CD14-positive monocyte (primary cell): ENCODE results near the gene SUCLG2. TPM values are rescaled to one million over a fixed set of nuclear protein-coding genes. Genes with fewer than 3 reads are reported as not detected.

ENCODE experiments used
- DNase-seq, 3 donors: peaks; one replicate each; pipeline ENCODE4 v3.0.0-alpha.2; 2011 to 2022
- H2AFZ ChIP-seq: 2 replicates; pipeline ENCODE4 v1.6.0; 2012; ENCODE audit warnings: mild to moderate bottlenecking, low read depth, low read length, inconsistent platforms; ENCODE audit not compliant: insufficient read depth, poor library complexity, severe bottlenecking
- H3K27ac ChIP-seq, 2 donors: 1 replicate in 1 of 2; 2 replicates in 1 of 2; pipeline ENCODE4 v1.5.1; 2012 to 2013; ENCODE audit warnings: low read length in 2 of 2, control low read depth in 1 of 2, inconsistent platforms in 1 of 2, low read depth in 1 of 2, mild to moderate bottlenecking in 1 of 2
- H3K27me3 ChIP-seq, 2 donors: one replicate each; pipeline versions ENCODE4 v1.6.0 to v1.6.1; 2011 to 2013; ENCODE audit warnings: low read length in 2 of 2; ENCODE audit not compliant: control insufficient read depth in 2 of 2, insufficient read depth in 2 of 2
- H3K36me3 ChIP-seq, 2 donors: replicated peaks in 1 of 2; 1 replicate in 1 of 2; 2 replicates in 1 of 2; pipeline versions ENCODE4 v1.5.1 to v1.6.1; 2012 to 2013; ENCODE audit warnings: low read length in 2 of 2, control low read depth in 1 of 2, inconsistent platforms in 1 of 2, mild to moderate bottlenecking in 1 of 2; ENCODE audit not compliant: insufficient read depth in 2 of 2, control insufficient read depth in 1 of 2
- H3K4me1 ChIP-seq, 2 donors: 1 replicate in 1 of 2; 2 replicates in 1 of 2; pipeline versions ENCODE4 v1.5.1 to v1.6.1; 2012 to 2013; ENCODE audit warnings: low read length in 2 of 2, control low read depth in 1 of 2, inconsistent platforms in 1 of 2, mild to moderate bottlenecking in 1 of 2, moderate library complexity in 1 of 2; ENCODE audit not compliant: insufficient read depth in 2 of 2, control insufficient read depth in 1 of 2
- H3K4me2 ChIP-seq: replicated peaks from 2 replicates; pipeline ENCODE3; 2012; ENCODE audit warnings: low read length, moderate library complexity, mild to moderate bottlenecking; ENCODE audit not compliant: poor library complexity, severe bottlenecking; ENCODE audit errors: extremely low read depth
- H3K4me3 ChIP-seq, 3 experiments: fragments of 200-600 bp in 1 of 3; sonication (generic) in 1 of 3; replicated peaks in 1 of 3; 1 replicate in 2 of 3; 2 replicates in 1 of 3; pipeline ENCODE4 v1.5.1; 2011 to 2013; ENCODE audit warnings: low read length in 3 of 3, mild to moderate bottlenecking in 3 of 3, control low read depth in 2 of 3, low read depth in 2 of 3, inconsistent platforms in 1 of 3, moderate library complexity in 1 of 3
- H3K79me2 ChIP-seq: 2 replicates; pipeline ENCODE4 v1.6.0; 2012; ENCODE audit warnings: mild to moderate bottlenecking, control low read depth, inconsistent platforms, low read length, moderate library complexity; ENCODE audit not compliant: insufficient read depth
- H3K9ac ChIP-seq: 2 replicates; pipeline ENCODE4 v1.6.0; 2017; ENCODE audit warnings: low read length, mild to moderate bottlenecking; ENCODE audit not compliant: insufficient read depth, poor library complexity, severe bottlenecking
- H3K9me3 ChIP-seq, 2 donors: replicated peaks in 1 of 2; 1 replicate in 1 of 2; 2 replicates in 1 of 2; pipeline versions ENCODE4 v1.5.1 to v1.6.1; 2012 to 2013; ENCODE audit warnings: low read length in 2 of 2, control low read depth in 1 of 2; ENCODE audit not compliant: control insufficient read depth in 1 of 2, insufficient read depth in 1 of 2
- H4K20me1 ChIP-seq: 2 replicates; pipeline ENCODE4 v1.6.0; 2012; ENCODE audit warnings: mild to moderate bottlenecking, low read length, control low read depth, moderate library complexity; ENCODE audit not compliant: insufficient read depth
- H3K27ac Mint-ChIP-seq, 7 donors: one replicate each; pipeline ENCODE4 v1.8.0; 2020; ENCODE audit warnings: mild to moderate bottlenecking in 7 of 7, mixed read lengths in 7 of 7, moderate library complexity in 6 of 7, inconsistent platforms in 2 of 7
- H3K27me3 Mint-ChIP-seq, 3 donors: one replicate each; pipeline ENCODE4 v1.8.0; 2021 to 2022; ENCODE audit warnings: low read depth in 3 of 3, mild to moderate bottlenecking in 3 of 3, mixed read lengths in 3 of 3, moderate library complexity in 3 of 3, inconsistent platforms in 1 of 3
- H3K36me3 Mint-ChIP-seq, 2 donors: one replicate each; pipeline ENCODE4 v1.8.0; 2020; ENCODE audit warnings: mixed read lengths in 2 of 2, inconsistent platforms in 1 of 2, mild to moderate bottlenecking in 1 of 2
- H3K4me1 Mint-ChIP-seq: one replicate; pipeline ENCODE4 v1.8.0; 2020; ENCODE audit warnings: mild to moderate bottlenecking, mixed read lengths
- H3K4me3 Mint-ChIP-seq, 2 donors: one replicate each; pipeline ENCODE4 v1.8.0; 2020; ENCODE audit warnings: mild to moderate bottlenecking in 2 of 2, mixed read lengths in 2 of 2, moderate library complexity in 1 of 2
- H3K9me3 Mint-ChIP-seq, 7 donors: one replicate each; pipeline ENCODE4 v1.8.0; 2020 to 2022; ENCODE audit warnings: mixed read lengths in 7 of 7, mild to moderate bottlenecking in 6 of 7, moderate library complexity in 6 of 7, inconsistent platforms in 2 of 7
- CTCF ChIP-seq: fragments of 200-600 bp; IDR thresholded peaks from one replicate; pipeline ENCODE4 v1.8.0; 2022; ENCODE audit warnings: antibody characterized with exemption, mild to moderate bottlenecking
- whole genome bisulfite sequencing: methylation state at CpG from one replicate; pipeline ENCODE4 v1.1.5; 2013; ENCODE audit warnings: missing lambda C conversion rate; ENCODE audit not compliant: insufficient coverage; 5-methylcytosine and 5-hydroxymethylcytosine counted together
- intact Hi-C, 2 donors: fragments of 100-400 bp; cut with micrococcal nuclease; formaldehyde crosslinking; loops; one replicate each; pipeline versions ENCODE4 v1.15.0 to v1.15.1; 2023
- polyA plus RNA-seq, 3 donors: library from polyadenylated mRNA; depleted of rRNA in 1 of 3; unstranded in 2 of 3; stranded (reverse) in 1 of 3; fragments of 300-500 nt in 2 of 3; fragments of >200 nt in 1 of 3; fragmentation: Illumina TruSeq in 2 of 3; gene quantifications; 1 replicate in 2 of 3; 2 replicates in 1 of 3; pipeline ENCODE4 v1.2.3, GENCODE V29; 2012 to 2021

Gene SUCLG2
- polyA plus RNA-seq, 3 donors, result 10.8 to 37.5 (median 32.9) TPM

GRCh38 chr3:67497746-67498145, 156.7 kb downstream of the SUCLG2 start:
- no peak for TF ChIP-seq CTCF
- Histone ChIP-seq H3K4me1 (no peaks in the 10 kb centered on the region), H3K27ac (no peak overlapping the region), H3K27me3 (no peaks in the 10 kb centered on the region), H4K20me1 (no peaks in the 10 kb centered on the region), H3K4me2 (no peak overlapping the region), H2AFZ (no peak overlapping the region), H3K9ac (no peak overlapping the region), H3K9me3 (no peaks in the 10 kb centered on the region), H3K79me2 (no peaks in the 10 kb centered on the region), H3K36me3 (peaks cover 14 to 34% of the 10 kb centered on the region in 2 donors), H3K4me3 (no peak overlapping the region)
- H3K9me3 Mint-ChIP-seq, result peaks cover 0 to 2% (median 0%) of the 10 kb centered on the region in 7 donors
- no peak overlapping the region for H3K27ac Mint-ChIP-seq
- DNase-seq, result no peak
- intact Hi-C loops, result no loop called here
- H3K36me3 Mint-ChIP-seq, result peaks cover 39 to 44% of the 10 kb centered on the region in 2 donors
- H3K4me1 Mint-ChIP-seq, result no peaks in the 10 kb centered on the region
- no peaks in the 10 kb centered on the region for H3K27me3 Mint-ChIP-seq
- H3K4me3 Mint-ChIP-seq, result no peak overlapping the region

- intact Hi-C loops, result no loop called here
- H3K4me3 Mint-ChIP-seq, result no peak overlapping the region
Observed at GRCh38 chr3:67495751-67496150, 158.7 kb downstream of the SUCLG2 start.

More at GRCh38 chr3:67495751-67496150, 158.7 kb downstream of the SUCLG2 start:
- H3K4me1 Mint-ChIP-seq, result no peaks in the 10 kb centered on the region
- Histone ChIP-seq H3K4me2 (no peak overlapping the region), H3K27me3 (no peaks in the 10 kb centered on the region), H3K36me3 (peaks cover 14 to 35% of the 10 kb centered on the region in 2 donors), H2AFZ (no peak overlapping the region), H3K27ac (no peak overlapping the region), H3K4me3 (no peak overlapping the region), H3K79me2 (no peaks in the 10 kb centered on the region), H3K9ac (no peak overlapping the region), H4K20me1 (no peaks in the 10 kb centered on the region), H3K4me1 (no peaks in the 10 kb centered on the region), H3K9me3 (no peaks in the 10 kb centered on the region)
- H3K27ac Mint-ChIP-seq, result no peak overlapping the region
- no peak for TF ChIP-seq CTCF
- WGBS, result 100% methylated on average over 1 of the region's 1 CpG
- peaks cover 46 to 49% of the 10 kb centered on the region in 2 donors for H3K36me3 Mint-ChIP-seq
- H3K9me3 Mint-ChIP-seq, result peaks cover 0 to 2% (median 0%) of the 10 kb centered on the region in 7 donors
- H3K27me3 Mint-ChIP-seq, result peaks cover 0 to 1% (median 0%) of the 10 kb centered on the region in 3 donors
- DNase-seq, result no peak
